HG03442 (cell line): ENCODE data around the gene MFAP2.

Experiments used
- ATAC-seq: cut with Tn5 transposase; IDR thresholded peaks from one replicate; pipeline ENCODE4 v1.9.1; 2021; ENCODE audit warnings: mild to moderate bottlenecking, moderate library complexity; ENCODE audit not compliant: unreplicated experiment

MFAP2 gene

DNA sequence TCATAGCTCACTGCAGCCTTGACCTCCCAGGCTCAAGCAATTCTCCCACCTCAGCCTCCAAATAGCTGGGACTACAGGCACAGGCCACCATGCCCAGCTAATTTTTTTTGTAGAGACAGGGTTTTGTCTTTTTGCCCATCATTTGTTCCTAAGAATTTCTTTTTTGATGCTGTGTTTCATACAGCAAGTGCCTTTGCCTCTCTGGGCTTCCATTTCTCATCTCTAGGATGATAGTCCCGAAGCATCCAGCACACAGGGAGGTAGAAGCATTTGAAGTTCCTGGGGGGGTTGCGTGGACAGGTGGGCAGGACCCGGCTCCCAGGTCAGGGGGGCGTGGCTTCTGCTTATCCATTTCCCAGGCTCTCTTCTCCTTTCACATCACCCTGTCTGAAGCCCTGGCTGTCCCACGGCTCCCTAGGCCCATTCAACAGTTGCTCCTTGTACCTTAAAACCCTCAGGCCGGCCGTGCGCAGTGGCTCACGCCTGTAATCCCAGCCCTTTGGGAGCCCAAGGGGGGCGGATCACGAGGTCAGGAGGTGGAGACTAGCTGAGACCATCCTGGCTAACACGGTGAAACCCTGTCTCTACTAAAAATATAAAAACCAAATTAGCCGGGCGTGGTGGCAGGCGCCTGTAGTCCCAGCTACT, 27.9 kb upstream of the MFAP2 start:
- ATAC-seq = no peak

GRCh38 chr1:17007121-17007520, 26.7 kb upstream of the MFAP2 start:
- ATAC-seq = no peak

GRCh38 chr1:17005365-17005740, 24.9 kb upstream of the MFAP2 start:
- no peak for ATAC-seq

GRCh38 chr1:17004466-17005364, 24.3 kb upstream of the MFAP2 start:
- ATAC-seq = no peak

GRCh38 chr1:17002524-17002902, 22.1 kb upstream of the MFAP2 start:
- no peak for ATAC-seq

- no peak for ATAC-seq
Observed at GRCh38 chr1:17001760-17002523, 21.5 kb upstream of the MFAP2 start.

DNA sequence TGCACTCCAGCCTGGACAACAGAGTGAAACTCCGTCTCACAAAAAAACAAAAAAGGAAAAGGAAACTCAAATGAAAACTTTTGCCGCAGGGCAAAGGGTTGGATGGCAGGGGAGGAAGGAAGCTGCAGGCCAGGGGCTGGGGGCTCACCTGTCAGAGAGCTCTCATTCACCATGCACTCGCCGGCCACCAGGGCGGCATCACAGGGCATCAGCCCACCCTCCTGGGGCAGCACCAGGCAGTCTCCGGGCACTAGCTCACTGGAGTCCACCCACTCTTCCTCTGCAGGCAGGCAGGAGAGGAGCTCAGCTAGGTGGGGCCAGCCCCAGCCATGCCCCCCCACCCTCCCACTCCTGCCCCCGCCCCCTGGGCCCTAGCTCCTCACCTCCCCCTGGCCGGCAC, 19.4 kb upstream of the MFAP2 start:
- ATAC-seq = no peak

- ATAC-seq = no peak
Observed at GRCh38 chr1:16998589-16998988, 18.2 kb upstream of the MFAP2 start.

- no peak for ATAC-seq
Observed at GRCh38 chr1:16996845-16997244, 16.4 kb upstream of the MFAP2 start.

DNA sequence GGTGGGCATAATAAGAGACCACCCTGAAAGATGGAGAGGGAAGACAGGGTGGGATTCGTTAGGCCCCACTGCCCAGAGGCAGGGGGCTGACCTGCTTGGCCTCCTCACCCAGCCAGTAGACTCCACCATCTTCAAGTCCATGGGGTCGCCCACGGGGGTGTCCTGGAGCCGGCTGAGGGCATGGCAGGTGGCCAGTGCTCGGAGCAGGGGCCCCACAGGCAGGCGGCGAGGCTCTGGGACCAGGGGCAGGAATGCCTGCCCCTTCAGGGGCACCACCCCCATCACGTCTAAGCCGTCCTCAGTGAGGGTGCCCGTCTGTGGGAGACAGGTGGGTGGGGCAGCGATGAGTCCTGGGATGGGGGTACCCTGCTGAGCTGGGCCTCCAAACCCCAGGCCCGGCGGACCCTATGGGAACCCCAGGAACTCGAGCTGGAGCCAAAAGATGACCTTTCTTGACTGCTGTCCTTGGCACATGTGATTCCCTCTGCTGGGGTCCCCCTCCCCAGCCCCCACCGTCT, 13.2 kb upstream of the MFAP2 start:
- no peak for ATAC-seq

DNA sequence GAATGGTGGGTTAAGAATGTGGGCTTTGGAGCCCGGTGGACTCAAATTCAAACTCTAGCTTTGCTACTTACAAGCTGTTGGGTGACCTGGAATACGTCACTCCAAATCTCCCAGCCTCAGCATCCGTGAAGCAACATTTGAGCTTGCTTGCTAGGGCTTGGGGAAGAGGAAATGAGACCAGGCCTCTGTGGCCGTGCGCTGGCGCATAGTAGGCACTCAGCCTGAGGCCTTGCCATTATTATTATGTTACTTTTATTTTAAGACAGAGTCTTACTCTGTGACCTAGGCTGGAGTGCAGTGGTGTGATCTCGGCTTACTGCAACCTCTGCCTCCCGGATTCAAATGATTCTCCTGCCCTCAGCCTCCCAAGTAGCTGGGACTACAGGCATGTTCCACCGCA, 12.3 kb upstream of the MFAP2 start:
- no peak for ATAC-seq

DNA sequence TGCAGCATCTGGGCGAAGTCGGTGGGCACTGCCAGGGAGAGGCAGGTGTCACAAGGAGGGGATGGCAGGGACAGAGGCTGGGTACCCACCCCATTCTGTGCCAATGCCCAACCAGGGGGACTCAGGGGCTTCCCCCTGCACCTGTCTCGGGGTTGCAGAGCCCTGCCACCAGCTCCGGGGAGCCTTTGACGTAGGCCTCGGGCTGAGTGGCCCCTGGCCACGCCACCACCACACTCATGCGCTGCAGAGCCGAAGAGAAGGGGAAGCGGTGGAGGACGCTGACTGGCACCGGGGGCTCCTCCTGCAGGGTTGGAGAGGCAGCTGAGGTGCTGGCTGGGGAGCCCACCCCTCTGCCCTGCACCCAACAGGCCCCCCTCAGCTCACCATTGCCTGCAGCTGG, 11.7 kb upstream of the MFAP2 start:
- ATAC-seq = no peak

DNA sequence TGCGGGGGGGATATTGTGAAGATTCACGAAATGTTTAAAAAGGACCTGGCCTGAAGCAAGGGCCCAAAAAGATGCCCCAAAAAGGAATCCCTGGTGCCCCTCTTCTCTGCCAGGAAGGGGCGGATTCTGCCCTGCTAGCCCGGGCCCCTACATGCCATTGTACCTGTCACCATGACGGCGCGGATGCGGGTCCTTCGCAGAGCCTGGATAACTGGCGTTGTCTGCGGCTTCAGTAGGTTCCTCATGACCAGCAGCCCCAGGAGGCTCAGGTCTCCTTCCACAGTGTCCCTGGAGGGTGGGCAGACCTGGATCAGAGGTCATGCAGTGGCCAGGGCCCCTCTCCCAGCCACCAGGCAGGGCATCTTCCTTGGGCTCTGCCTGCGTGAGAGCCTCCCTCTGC, 11.2 kb upstream of the MFAP2 start:
- ATAC-seq = no peak

- no peak for ATAC-seq
Observed at GRCh38 chr1:16989676-16990391, 9.4 kb upstream of the MFAP2 start.

GRCh38 chr1:16988210-16988609, 7.8 kb upstream of the MFAP2 start:
- ATAC-seq = no peak

- no peak for ATAC-seq
Observed at GRCh38 chr1:16986962-16987361, 6.5 kb upstream of the MFAP2 start.

GRCh38 chr1:16986560-16986959, 6.1 kb upstream of the MFAP2 start:
- no peak for ATAC-seq

DNA sequence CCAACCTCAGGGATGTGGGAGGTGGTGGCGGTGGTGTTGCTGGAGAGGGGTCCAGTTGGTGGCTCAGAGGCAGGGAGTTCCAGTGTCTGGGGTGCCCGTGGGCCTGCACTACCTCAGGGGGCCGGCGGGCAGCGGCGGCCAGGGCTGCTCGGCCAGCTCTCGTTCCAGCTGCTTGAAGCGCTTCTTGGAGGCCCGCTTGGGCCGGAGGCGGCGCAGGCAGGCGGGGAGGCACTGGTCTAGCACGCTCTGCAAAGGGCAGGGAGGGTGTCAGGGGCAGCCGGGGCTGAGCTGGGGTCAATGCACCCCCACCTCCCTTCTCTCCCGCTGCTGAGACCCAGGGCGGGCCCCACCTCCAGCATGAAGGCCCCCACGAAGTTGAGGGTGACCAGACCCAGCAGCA, 5.7 kb upstream of the MFAP2 start:
- ATAC-seq = no peak

DNA sequence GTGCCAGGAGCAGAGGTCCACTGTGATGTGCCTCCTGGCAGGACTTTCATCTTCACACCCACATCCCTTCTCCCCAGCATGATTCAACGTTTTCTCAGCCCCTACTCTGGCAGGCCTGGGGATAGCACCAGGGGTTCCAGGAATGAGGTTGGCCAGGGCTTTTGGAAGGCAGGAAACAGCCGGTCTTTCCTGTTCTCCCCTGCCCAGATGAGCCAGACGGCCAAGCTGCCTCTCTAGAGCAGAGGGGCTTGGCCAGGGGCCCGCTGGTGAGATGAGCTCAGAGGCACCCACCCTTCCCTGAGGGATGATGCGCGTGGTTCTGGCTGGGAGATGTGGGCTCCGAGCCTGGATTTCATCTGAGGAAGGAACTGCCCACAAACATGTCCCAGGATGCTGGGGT, 4.3 kb upstream of the MFAP2 start:
- no peak for ATAC-seq

DNA sequence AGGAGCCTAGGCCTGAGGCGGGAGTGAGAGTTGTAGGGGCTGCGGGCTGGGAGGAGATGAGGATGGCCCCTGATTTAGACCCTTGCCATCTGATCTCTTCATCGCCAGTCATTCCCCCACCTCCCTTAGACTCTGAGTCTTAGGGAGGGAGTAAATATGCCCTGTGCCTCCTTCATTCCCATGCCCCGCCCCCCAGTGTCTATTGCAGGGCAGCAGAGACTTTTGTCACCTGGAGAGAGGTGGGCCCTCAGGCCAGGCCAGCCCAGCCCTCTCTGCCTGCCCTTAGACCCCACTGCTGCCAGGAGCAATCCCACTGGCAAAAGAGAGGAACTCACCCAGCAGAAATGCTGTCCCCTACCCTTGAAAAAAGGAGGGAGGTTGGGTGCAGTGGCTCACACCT, 3.2 kb upstream of the MFAP2 start:
- no peak for ATAC-seq

DNA sequence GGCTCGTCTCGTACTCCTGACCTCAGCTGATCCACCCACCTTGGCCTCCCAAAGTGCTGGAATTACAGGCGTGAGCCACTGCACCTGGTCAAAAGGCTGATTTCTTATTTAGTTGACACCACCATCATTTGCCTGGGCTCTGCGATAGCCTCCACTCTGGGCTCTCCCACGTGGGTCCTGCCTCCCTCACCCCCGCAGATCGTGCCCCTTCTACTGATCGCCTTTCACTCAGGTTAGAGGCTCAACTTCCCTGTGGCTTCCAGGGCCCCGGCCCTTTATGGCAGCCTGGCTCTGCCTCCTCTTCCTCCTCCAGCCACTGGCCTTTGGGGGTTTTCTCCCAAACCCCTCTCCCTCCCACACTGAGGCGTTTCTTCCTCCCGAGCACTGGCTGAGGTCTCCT, 2.5 kb upstream of the MFAP2 start:
- ATAC-seq = no peak
